HCT116 (cell line): ENCODE measurements around the gene SPATA12. TPM values are rescaled to one million over a fixed set of nuclear protein-coding genes. Genes with fewer than 3 reads are reported as not detected.

ENCODE experiments used
- ATAC-seq: fragments of 200-7000 bp; cut with Tn5 transposase; 2 replicates; pipeline ENCODE4 v1.9.1; 2020; ENCODE audit warnings: mild to moderate bottlenecking, moderate library complexity
- BruUV-seq: library from RNA; stranded (reverse); fragments of 400-500 nt; replicated peaks from 2 replicates; lab custom pipeline; 2021; lab: Mats Ljungman, UMichigan
- CTCF ChIA-PET: fragments of 300-600 bp; sonication (Branson Sonifier 250); formaldehyde crosslinking; loops from one replicate; lab custom pipeline; 2021; ENCODE audit warnings: antibody characterized with exemption; lab: Charles Lee
- POLR2A ChIA-PET: fragments of 300-600, 350-600 bp; sonication (Branson Sonifier 250); formaldehyde crosslinking; loops from one replicate; lab custom pipeline; 2021; ENCODE audit warnings: antibody characterized with exemption; lab: Charles Lee
- RAD21 ChIA-PET, 2 experiments: fragments of 300-600 bp; sonication (Branson Sonifier 250); formaldehyde crosslinking; loops; one replicate each; lab custom pipeline; 2023; ENCODE audit warnings: low total read pairs in 2 of 2; ENCODE audit not compliant: uncharacterized antibody in 2 of 2, unreplicated experiment in 2 of 2, low non-redundant PET in 1 of 2; lab: Charles Lee
- DNase-seq: peaks from one replicate; pipeline ENCODE4 v3.0.0-alpha.2; 2010; ENCODE audit warnings: low read depth, low spot score
- H2AFZ ChIP-seq: fragments of 200-600 bp; shearing (Covaris generic), sonication (generic); 2 replicates; pipeline ENCODE4 v1.6.1; 2017; ENCODE audit warnings: low read depth, mixed run types, mixed read lengths, antibody characterized with exemption, low read length; ENCODE audit not compliant: poor library complexity, severe bottlenecking
- H3K27ac ChIP-seq: 2 replicates; pipeline ENCODE4 v1.5.1; 2012; ENCODE audit warnings: low read depth, low read length
- H3K27me3 ChIP-seq: fragments of 200-600 bp; sonication (generic); 2 replicates; pipeline ENCODE4 v1.6.1; 2016; ENCODE audit warnings: mixed run types, low read length, mixed read lengths; ENCODE audit not compliant: insufficient read depth
- H3K36me3 ChIP-seq, 2 experiments: fragments of 200-500 bp in 1 of 2; fragments of 200-600 bp in 1 of 2; sonication (Bioruptor generic) in 1 of 2; sonication (generic) in 1 of 2; 2 replicates each; pipeline versions ENCODE4 v1.5.1 to v1.6.1; 2014 to 2016; ENCODE audit warnings: low read length in 2 of 2, inconsistent platforms in 1 of 2, mixed read lengths in 1 of 2, mixed run types in 1 of 2; ENCODE audit not compliant: insufficient read depth in 2 of 2, control insufficient read depth in 1 of 2
- H3K4me1 ChIP-seq, 2 experiments: fragments of 200-600 bp in 1 of 2; sonication (generic) in 1 of 2; 2 replicates each; pipeline versions ENCODE4 v1.5.1 to v1.6.1; 2012 to 2017; ENCODE audit warnings: low read length in 2 of 2, inconsistent platforms in 1 of 2, mild to moderate bottlenecking in 1 of 2, mixed read lengths in 1 of 2, mixed run types in 1 of 2, moderate library complexity in 1 of 2; ENCODE audit not compliant: insufficient read depth in 2 of 2, control insufficient read depth in 1 of 2
- H3K4me2 ChIP-seq: fragments of 200-600 bp; sonication (generic); 2 replicates; pipeline ENCODE4 v1.6.1; 2017; ENCODE audit warnings: mixed run types, low read length, mixed read lengths
- H3K4me3 ChIP-seq, 2 experiments: fragments of 200-600 bp in 1 of 2; sonication (generic) in 1 of 2; replicated peaks in 1 of 2; 2 replicates each; pipeline ENCODE4 v1.5.1; 2011 to 2016; ENCODE audit warnings: low read length in 2 of 2, control low read depth in 1 of 2, low read depth in 1 of 2, mild to moderate bottlenecking in 1 of 2, mixed read lengths in 1 of 2, mixed run types in 1 of 2
- H3K79me2 ChIP-seq: fragments of 200-600 bp; sonication (generic); 2 replicates; pipeline ENCODE4 v1.6.1; 2017; ENCODE audit warnings: mild to moderate bottlenecking, mixed run types, low read length, moderate library complexity, mixed read lengths; ENCODE audit not compliant: insufficient read depth
- H3K9ac ChIP-seq: fragments of 200-600 bp; sonication (generic); 2 replicates; pipeline ENCODE4 v1.6.1; 2016; ENCODE audit warnings: low read length, mixed read lengths
- H3K9me2 ChIP-seq: fragments of 200-600 bp; sonication (generic), shearing (Covaris generic); 2 replicates; pipeline ENCODE4 v1.6.1; 2017; ENCODE audit warnings: mixed run types, mild to moderate bottlenecking, moderate library complexity; ENCODE audit not compliant: insufficient read depth
- H3K9me3 ChIP-seq, 2 experiments: fragments of 200-500 bp in 1 of 2; fragments of 200-600 bp in 1 of 2; sonication (Bioruptor generic) in 1 of 2; sonication (generic) in 1 of 2; 2 replicates each; pipeline ENCODE4 v1.6.1; 2014 to 2017; ENCODE audit warnings: low read length in 2 of 2, mixed read lengths in 2 of 2, inconsistent platforms in 1 of 2, low read depth in 1 of 2, mild to moderate bottlenecking in 1 of 2, mixed run types in 1 of 2, moderate library complexity in 1 of 2; ENCODE audit not compliant: control insufficient read depth in 1 of 2, insufficient read depth in 1 of 2
- H4K20me1 ChIP-seq: fragments of 200-600 bp; sonication (generic), shearing (Covaris generic); 2 replicates; pipeline ENCODE4 v1.6.1; 2017; ENCODE audit warnings: mixed run types, mild to moderate bottlenecking, moderate library complexity; ENCODE audit not compliant: insufficient read depth
- EGR1 ChIP-seq: IDR thresholded peaks from 2 replicates; pipeline ENCODE4 v1.6.1; 2012; ENCODE audit warnings: low read depth
- FOSL1 ChIP-seq: IDR thresholded peaks from 2 replicates; pipeline ENCODE4 v1.6.1; 2012; ENCODE audit warnings: low read depth
- JUND ChIP-seq: IDR thresholded peaks from 2 replicates; pipeline ENCODE4 v1.6.1; 2012
- RAD21 ChIP-seq: IDR thresholded peaks from 2 replicates; pipeline ENCODE4 v1.6.1; 2012; ENCODE audit warnings: low read depth, mild to moderate bottlenecking
- REST ChIP-seq: IDR thresholded peaks from 2 replicates; pipeline ENCODE4 v1.6.1; 2012; ENCODE audit warnings: low read depth
- SP1 ChIP-seq: IDR thresholded peaks from 2 replicates; pipeline ENCODE4 v1.6.1; 2012; ENCODE audit warnings: low read depth
- SRF ChIP-seq: IDR thresholded peaks from 2 replicates; pipeline ENCODE4 v1.6.1; 2012; ENCODE audit warnings: low read depth
- ZFX ChIP-seq: fragments of 450-650 bp; IDR thresholded peaks from 2 replicates; pipeline ENCODE4 v1.6.1; 2017
- intact Hi-C: fragments of 100-400 bp; cut with micrococcal nuclease; formaldehyde crosslinking; loops from 2 replicates; pipeline ENCODE4 v1.10.0; 2022
- total RNA-seq: library from RNA; stranded (reverse); gene quantifications from one replicate; pipeline ENCODE4 v1.2.1, GENCODE V29; 2021; ENCODE audit not compliant: unreplicated experiment

SPATA12 gene
- total RNA-seq, 1 experiment from 2014 or later, result 0.22 TPM

GRCh38 chr3:57015912-57016311 is 44.6 kb upstream of the SPATA12 start (continued):
- TF ChIP-seq REST (no peak), ZFX (no peak), EGR1 (no peak), SRF (no peak), JUND (no peak)

DNA sequence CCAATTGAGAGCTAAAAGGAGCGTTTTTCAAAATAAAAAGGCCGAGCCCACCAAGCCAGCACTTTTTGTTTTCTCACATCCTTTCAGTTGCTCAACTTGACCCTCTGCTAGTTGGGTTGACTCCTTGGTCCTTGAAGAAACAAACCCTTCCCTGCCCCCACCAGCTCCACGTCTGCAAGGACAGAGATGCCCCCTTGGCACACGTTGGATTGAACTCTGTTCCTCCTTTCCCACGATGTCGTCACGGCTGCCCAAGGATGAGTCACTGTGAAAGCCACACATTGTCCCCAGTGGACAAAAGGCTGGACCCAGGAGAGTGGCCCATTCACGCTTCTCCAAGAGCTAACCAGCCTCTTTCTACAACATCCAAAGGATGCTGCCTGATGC is 43.0 kb upstream of the SPATA12 start:
- ChIA-PET RAD21 (interaction anchor here in 1 of 2 experiments (0.6 kb wide), 1 partner anchor 24 kb away, joined by 6 read pairs; no protein-coding TSS in a partner anchor), CTCF (interaction anchor here (0.7 to 1.0 kb wide), 2 partner anchors 10 to 177 kb away, joined by 5 read pairs; no protein-coding TSS in a partner anchor), POLR2A (interaction anchor here (0.7 to 1.5 kb wide), 2 partner anchors 19 to 48 kb away, joined by 3 to 4 read pairs; no protein-coding TSS in a partner anchor)
- no peaks in the 10 kb centered on the region for H3K36me3 ChIP-seq
- H2AFZ ChIP-seq, result no peak overlapping the region
- H4K20me1 ChIP-seq, result no peaks in the 10 kb centered on the region
- peak; percentile 43 for DNase-seq
- peak overlapping the region in 1 of 2 experiments; percentile 21; a peak in 1 of 4 replicates for H3K4me3 ChIP-seq
- H3K4me2 ChIP-seq, result peak overlapping the region; percentile 69
- intact Hi-C loops, result no loop called here
- no peaks in the 10 kb centered on the region for H3K79me2 ChIP-seq
- no TSS peak for BruUV-seq
- peak; percentile 41; the same call in 1 of the 2 replicates for TF ChIP-seq FOSL1
- no peak for TF ChIP-seq RAD21
- TF ChIP-seq SP1, result peak; percentile 29; the same call in 1 of the 2 replicates
- TF ChIP-seq JUND, result 0 out of 2 replicates have a peak, but pooled peaks have one; percentile 37
- no peaks in the 10 kb centered on the region for H3K27me3 ChIP-seq
- H3K4me1 ChIP-seq, result peaks cover 28 to 32% of the 10 kb centered on the region in 2 experiments
- peak overlapping the region; percentile 40 for H3K27ac ChIP-seq
- ATAC-seq, result peak; percentile 71
- no peaks in the 10 kb centered on the region for H3K9me2 ChIP-seq
- H3K9me3 ChIP-seq, result no peaks in the 10 kb centered on the region
- H3K9ac ChIP-seq, result peak overlapping the region; percentile 44
